HepG2 (cell line): ENCODE data around the gene PTTG1. TPM values are rescaled to one million over a fixed set of nuclear protein-coding genes. Genes with fewer than 3 reads are reported as not detected.

ENCODE experiments used
- AHR ChIP-seq: IDR thresholded peaks from 2 replicates; pipeline ENCODE4 v1.6.1; 2018; ENCODE audit warnings: missing genetic modification reagents, missing compliant biosample characterization
- HNF4A ChIP-seq: sonication (generic); formaldehyde crosslinking; IDR thresholded peaks from 2 replicates; pipeline ENCODE4 v1.4.0; 2020; ENCODE audit warnings: missing genetic modification reagents
- HOXA3 ChIP-seq: sonication (generic); formaldehyde crosslinking; IDR thresholded peaks from 2 replicates; pipeline ENCODE4 v1.5.0; 2020; ENCODE audit warnings: missing genetic modification reagents
- PAF1 ChIP-seq: IDR thresholded peaks from 2 replicates; pipeline ENCODE4 v1.6.1; 2016; ENCODE audit warnings: missing genetic modification reagents, missing compliant biosample characterization
- PAX8 ChIP-seq: sonication (generic); formaldehyde crosslinking; IDR thresholded peaks from 2 replicates; pipeline ENCODE4 v1.8.0; 2022; ENCODE audit warnings: mild to moderate bottlenecking, missing genetic modification reagents, borderline replicate concordance
- RBM22 ChIP-seq: fragments of 200-400 bp; formaldehyde crosslinking; optimal IDR thresholded peaks from 2 replicates; pipeline ENCODE3; 2017; ENCODE audit warnings: mild to moderate bottlenecking, low read length, moderate library complexity
- ZNF510 ChIP-seq: sonication (generic); formaldehyde crosslinking; IDR thresholded peaks from 2 replicates; pipeline ENCODE4 v1.4.0; 2020; ENCODE audit warnings: low read depth, mild to moderate bottlenecking, missing genetic modification reagents
- polyA plus RNA-seq, 8 experiments: library from polyadenylated mRNA; depleted of rRNA in 3 of 8; stranded (reverse) in 7 of 8; unstranded in 1 of 8; fragments of >200 nt; fragmentation: Illumina TruSeq in 4 of 8; extraction: Trizol in 4 of 8; gene quantifications; 2 replicates each; pipeline versions ENCODE4 v1.2.1 to v1.2.3, GENCODE V29; 2011 to 2016; ENCODE audit warnings: low read depth in 4 of 8, missing spikeins in 1 of 8, mixed read lengths in 1 of 8; ENCODE audit not compliant: insufficient read depth in 1 of 8
- total RNA-seq, 5 experiments: library from RNA; depleted of rRNA; stranded (reverse); fragments of >200 nt; fragmentation: Illumina TruSeq; extraction: Trizol; gene quantifications; 2 replicates each; pipeline ENCODE4 v1.2.3, GENCODE V29; 2016; ENCODE audit warnings: low read depth in 1 of 5
- TF ChIP-seq, protein P1 (sequence below): sonication (generic); formaldehyde crosslinking; conservative IDR thresholded peaks from 2 replicates; pipeline ENCODE4 v1.4.0; 2020; ENCODE audit warnings: missing genetic modification reagents
- TF ChIP-seq, protein P2 (sequence below): sonication (generic); formaldehyde crosslinking; IDR thresholded peaks from 2 replicates; pipeline ENCODE4; 2020; ENCODE audit warnings: missing genetic modification reagents, mild to moderate bottlenecking, borderline replicate concordance
- TF ChIP-seq, protein P3 (sequence below): conservative IDR thresholded peaks from 2 replicates; pipeline ENCODE4 v1.6.1; 2018; ENCODE audit warnings: missing genetic modification reagents
- TF ChIP-seq, protein P4 (sequence below): sonication (generic); formaldehyde crosslinking; IDR thresholded peaks from 2 replicates; pipeline ENCODE4 v1.5.1; 2020; ENCODE audit warnings: missing genetic modification reagents, mild to moderate bottlenecking, borderline replicate concordance
- TF ChIP-seq, protein P5 (sequence below): sonication (generic); formaldehyde crosslinking; IDR thresholded peaks from 2 replicates; pipeline ENCODE4 v1.4.0; 2020; ENCODE audit warnings: missing genetic modification reagents, borderline replicate concordance
- TF ChIP-seq, protein P6 (sequence below): sonication (generic); formaldehyde crosslinking; IDR thresholded peaks from 2 replicates; pipeline ENCODE4 v1.4.0; 2020; ENCODE audit warnings: missing genetic modification reagents
- TF ChIP-seq, protein P7 (sequence below): sonication (generic); formaldehyde crosslinking; IDR thresholded peaks from 2 replicates; pipeline ENCODE4 v1.5.1; 2020; ENCODE audit warnings: missing genetic modification reagents, mild to moderate bottlenecking, borderline replicate concordance
- TF ChIP-seq, protein P8 (sequence below): sonication (generic); formaldehyde crosslinking; IDR thresholded peaks from 2 replicates; pipeline ENCODE4 v1.5.1; 2020; ENCODE audit warnings: missing genetic modification reagents, mild to moderate bottlenecking, borderline replicate concordance

Gene PTTG1
- total and polyA plus RNA-seq, 2 of the 13 experiments (the other 11 are each of a cell fraction or from before 2014, with no cell fraction given), result 102 to 161 TPM

DNA sequence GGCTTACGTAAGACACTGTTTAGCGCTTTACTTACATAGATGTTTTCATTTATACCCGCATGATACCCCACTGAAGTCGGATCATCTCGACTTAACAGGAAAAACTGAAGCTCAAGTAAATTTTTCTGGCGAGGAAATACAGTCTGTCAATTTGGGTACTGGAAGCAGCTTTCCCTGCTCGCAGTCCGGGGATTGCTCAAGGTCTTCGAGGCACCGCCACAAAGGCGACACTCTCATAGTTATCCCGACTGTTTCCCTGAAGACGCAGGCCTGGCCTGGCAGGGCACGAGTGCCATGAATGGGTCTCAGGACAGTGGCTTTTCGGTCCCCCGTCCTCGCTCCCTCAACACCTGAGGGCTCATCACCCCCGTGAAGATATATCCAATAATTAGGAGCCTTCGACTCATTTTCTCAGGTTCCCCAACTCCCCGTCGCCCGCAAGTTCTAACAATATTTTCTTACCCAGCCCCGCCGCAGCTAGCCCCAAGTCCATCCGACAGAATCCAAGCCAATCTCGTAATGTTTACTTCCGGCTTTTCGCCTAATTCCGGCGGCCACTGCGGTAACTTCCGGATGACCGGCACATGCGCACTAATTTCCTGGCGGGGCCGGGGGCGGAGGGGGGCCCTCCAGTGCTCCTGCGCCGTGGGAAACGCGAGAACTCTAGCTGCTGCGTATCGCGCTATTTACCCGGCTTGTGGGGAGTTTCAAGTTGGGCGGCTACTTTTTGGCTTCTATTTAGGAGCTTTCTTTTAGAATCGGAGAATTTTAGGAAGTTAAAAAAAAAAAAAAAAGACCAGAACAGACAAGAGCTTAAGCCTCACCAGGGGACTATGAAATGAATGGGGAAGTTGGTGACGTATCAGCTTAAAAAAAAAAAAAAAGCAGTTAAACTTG lies 2.8 kb upstream of the PTTG1 start, which contains the start of gene SLU7 (continued):
- TF ChIP-seq, protein P1, sequence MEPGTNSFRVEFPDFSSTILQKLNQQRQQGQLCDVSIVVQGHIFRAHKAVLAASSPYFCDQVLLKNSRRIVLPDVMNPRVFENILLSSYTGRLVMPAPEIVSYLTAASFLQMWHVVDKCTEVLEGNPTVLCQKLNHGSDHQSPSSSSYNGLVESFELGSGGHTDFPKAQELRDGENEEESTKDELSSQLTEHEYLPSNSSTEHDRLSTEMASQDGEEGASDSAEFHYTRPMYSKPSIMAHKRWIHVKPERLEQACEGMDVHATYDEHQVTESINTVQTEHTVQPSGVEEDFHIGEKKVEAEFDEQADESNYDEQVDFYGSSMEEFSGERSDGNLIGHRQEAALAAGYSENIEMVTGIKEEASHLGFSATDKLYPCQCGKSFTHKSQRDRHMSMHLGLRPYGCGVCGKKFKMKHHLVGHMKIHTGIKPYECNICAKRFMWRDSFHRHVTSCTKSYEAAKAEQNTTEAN, result no peak
- peak; percentile 48; the same call in 1 of the 2 replicates for TF ChIP-seq HOXA3
- no peak for TF ChIP-seq RBM22
- TF ChIP-seq, protein P2, sequence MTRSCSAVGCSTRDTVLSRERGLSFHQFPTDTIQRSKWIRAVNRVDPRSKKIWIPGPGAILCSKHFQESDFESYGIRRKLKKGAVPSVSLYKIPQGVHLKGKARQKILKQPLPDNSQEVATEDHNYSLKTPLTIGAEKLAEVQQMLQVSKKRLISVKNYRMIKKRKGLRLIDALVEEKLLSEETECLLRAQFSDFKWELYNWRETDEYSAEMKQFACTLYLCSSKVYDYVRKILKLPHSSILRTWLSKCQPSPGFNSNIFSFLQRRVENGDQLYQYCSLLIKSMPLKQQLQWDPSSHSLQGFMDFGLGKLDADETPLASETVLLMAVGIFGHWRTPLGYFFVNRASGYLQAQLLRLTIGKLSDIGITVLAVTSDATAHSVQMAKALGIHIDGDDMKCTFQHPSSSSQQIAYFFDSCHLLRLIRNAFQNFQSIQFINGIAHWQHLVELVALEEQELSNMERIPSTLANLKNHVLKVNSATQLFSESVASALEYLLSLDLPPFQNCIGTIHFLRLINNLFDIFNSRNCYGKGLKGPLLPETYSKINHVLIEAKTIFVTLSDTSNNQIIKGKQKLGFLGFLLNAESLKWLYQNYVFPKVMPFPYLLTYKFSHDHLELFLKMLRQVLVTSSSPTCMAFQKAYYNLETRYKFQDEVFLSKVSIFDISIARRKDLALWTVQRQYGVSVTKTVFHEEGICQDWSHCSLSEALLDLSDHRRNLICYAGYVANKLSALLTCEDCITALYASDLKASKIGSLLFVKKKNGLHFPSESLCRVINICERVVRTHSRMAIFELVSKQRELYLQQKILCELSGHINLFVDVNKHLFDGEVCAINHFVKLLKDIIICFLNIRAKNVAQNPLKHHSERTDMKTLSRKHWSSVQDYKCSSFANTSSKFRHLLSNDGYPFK (CRISPR knock-in tag), result peak; percentile 72; the same call in 1 of the 2 replicates
- no peak for TF ChIP-seq AHR (CRISPR knock-in tag)
- TF ChIP-seq, protein P3, sequence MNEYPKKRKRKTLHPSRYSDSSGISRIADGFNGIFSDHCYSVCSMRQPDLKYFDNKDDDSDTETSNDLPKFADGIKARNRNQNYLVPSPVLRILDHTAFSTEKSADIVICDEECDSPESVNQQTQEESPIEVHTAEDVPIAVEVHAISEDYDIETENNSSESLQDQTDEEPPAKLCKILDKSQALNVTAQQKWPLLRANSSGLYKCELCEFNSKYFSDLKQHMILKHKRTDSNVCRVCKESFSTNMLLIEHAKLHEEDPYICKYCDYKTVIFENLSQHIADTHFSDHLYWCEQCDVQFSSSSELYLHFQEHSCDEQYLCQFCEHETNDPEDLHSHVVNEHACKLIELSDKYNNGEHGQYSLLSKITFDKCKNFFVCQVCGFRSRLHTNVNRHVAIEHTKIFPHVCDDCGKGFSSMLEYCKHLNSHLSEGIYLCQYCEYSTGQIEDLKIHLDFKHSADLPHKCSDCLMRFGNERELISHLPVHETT, result no peak
- TF ChIP-seq, protein P4, sequence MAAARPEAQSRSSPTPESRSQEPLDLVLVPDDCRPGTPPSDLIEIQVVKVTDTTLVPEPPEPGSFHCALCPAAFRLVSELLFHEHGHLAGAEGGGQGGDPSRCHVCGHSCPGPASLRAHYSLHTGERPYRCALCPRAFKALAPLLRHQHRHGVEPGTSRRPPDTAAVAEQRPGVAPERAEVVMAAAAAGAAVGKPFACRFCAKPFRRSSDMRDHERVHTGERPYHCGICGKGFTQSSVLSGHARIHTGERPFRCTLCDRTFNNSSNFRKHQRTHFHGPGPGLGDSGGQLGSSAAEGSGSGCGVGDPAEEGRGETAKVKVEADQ, result no peak
- TF ChIP-seq, protein P5, sequence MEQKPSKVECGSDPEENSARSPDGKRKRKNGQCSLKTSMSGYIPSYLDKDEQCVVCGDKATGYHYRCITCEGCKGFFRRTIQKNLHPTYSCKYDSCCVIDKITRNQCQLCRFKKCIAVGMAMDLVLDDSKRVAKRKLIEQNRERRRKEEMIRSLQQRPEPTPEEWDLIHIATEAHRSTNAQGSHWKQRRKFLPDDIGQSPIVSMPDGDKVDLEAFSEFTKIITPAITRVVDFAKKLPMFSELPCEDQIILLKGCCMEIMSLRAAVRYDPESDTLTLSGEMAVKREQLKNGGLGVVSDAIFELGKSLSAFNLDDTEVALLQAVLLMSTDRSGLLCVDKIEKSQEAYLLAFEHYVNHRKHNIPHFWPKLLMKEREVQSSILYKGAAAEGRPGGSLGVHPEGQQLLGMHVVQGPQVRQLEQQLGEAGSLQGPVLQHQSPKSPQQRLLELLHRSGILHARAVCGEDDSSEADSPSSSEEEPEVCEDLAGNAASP (CRISPR knock-in tag), result no peak
- TF ChIP-seq, protein P6, sequence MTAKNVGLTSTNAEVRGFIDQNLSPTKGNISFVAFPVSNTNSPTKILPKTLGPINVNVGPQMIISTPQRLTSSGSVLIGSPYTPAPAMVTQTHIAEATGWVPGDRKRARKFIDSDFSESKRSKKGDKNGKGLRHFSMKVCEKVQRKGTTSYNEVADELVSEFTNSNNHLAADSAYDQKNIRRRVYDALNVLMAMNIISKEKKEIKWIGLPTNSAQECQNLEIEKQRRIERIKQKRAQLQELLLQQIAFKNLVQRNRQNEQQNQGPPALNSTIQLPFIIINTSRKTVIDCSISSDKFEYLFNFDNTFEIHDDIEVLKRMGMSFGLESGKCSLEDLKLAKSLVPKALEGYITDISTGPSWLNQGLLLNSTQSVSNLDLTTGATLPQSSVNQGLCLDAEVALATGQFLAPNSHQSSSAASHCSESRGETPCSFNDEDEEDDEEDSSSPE, result no peak
- TF ChIP-seq PAF1 (CRISPR knock-in tag), result no peak
- TF ChIP-seq, protein P7, sequence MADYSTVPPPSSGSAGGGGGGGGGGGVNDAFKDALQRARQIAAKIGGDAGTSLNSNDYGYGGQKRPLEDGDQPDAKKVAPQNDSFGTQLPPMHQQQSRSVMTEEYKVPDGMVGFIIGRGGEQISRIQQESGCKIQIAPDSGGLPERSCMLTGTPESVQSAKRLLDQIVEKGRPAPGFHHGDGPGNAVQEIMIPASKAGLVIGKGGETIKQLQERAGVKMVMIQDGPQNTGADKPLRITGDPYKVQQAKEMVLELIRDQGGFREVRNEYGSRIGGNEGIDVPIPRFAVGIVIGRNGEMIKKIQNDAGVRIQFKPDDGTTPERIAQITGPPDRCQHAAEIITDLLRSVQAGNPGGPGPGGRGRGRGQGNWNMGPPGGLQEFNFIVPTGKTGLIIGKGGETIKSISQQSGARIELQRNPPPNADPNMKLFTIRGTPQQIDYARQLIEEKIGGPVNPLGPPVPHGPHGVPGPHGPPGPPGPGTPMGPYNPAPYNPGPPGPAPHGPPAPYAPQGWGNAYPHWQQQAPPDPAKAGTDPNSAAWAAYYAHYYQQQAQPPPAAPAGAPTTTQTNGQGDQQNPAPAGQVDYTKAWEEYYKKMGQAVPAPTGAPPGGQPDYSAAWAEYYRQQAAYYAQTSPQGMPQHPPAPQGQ (CRISPR knock-in tag), result no peak
- TF ChIP-seq PAX8 (CRISPR knock-in tag), result no peak
- TF ChIP-seq, protein P8, sequence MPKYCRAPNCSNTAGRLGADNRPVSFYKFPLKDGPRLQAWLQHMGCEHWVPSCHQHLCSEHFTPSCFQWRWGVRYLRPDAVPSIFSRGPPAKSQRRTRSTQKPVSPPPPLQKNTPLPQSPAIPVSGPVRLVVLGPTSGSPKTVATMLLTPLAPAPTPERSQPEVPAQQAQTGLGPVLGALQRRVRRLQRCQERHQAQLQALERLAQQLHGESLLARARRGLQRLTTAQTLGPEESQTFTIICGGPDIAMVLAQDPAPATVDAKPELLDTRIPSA (CRISPR knock-in tag), result no peak
- no peak for TF ChIP-seq ZNF510
- TF ChIP-seq HNF4A, result no peak
